GM06990 (cell line): ENCODE measurements around the gene PIGT.

ENCODE experiments used
- DNase-seq: peaks from one replicate; pipeline ENCODE4 v3.0.0-alpha.2; 2011; ENCODE audit not compliant: insufficient read length; ENCODE audit errors: extremely low read depth
- H3K27me3 ChIP-seq: replicated peaks from 2 replicates; pipeline ENCODE4 v1.6.0; 2011; ENCODE audit warnings: low read length; ENCODE audit not compliant: control insufficient read depth, insufficient read depth
- H3K36me3 ChIP-seq: 2 replicates; pipeline ENCODE4 v1.5.1; 2011; ENCODE audit warnings: low read length; ENCODE audit not compliant: control insufficient read depth, insufficient read depth
- H3K4me3 ChIP-seq: replicated peaks from 2 replicates; pipeline ENCODE4 v1.5.1; 2011; ENCODE audit warnings: low read depth, mild to moderate bottlenecking, control low read depth, low read length
- CTCF ChIP-seq: IDR thresholded peaks from 2 replicates; pipeline ENCODE4 v1.5.1; 2011; ENCODE audit warnings: low read length, control low read depth, mild to moderate bottlenecking, inconsistent platforms; ENCODE audit not compliant: insufficient read depth, poor library complexity, severe bottlenecking

PIGT gene

DNA sequence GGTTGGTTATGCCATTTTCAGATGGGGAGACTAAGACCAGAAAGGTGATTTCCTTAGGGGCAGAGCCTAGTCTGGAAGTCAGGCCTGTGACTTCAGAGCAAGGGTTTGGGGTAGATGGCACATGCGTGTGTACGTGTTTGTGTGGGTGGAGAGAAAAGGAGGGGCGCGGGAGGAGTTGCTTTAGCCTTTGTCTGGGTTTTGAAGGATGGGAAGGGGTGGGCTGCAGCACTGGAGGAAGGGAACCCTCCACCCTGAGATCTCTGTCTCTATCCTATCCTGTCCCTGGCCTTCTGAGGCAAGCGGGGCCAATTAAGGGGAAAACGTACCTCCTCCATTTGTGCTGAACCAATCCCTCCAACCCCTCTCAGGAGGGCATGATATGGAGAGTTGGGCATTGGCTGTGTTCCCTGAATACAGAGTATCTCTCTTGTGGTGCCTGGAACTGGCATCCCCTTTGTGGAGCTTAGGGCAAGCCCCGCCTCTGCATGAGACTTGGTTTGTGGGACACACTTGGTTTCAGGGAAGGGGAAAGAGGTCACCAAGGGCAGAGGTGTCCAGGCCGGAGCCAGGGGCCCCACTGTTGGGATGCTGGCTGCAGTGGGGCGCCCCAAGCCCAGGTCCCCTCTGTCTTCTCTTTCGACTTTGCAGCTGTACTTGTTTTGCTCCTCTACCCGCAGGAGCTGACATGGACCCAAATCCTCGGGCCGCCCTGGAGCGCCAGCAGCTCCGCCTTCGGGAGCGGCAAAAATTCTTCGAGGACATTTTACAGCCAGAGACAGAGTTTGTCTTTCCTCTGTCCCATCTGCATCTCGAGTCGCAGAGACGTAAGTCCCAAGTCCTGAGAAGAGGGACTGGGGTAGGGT lies 7.9 kb upstream of the PIGT start, which contains the start of gene DBNDD2:
Gene DBNDD2 (plus strand): TSS at position 507 of the 863 bp plus-strand sequence. CDS start 179 bp downstream, at position 686.
- no peak for TF ChIP-seq CTCF
- H3K27me3 ChIP-seq, result peaks cover 1% of the 10 kb centered on the region
- no peak for DNase-seq
- no peaks in the 10 kb centered on the region for H3K36me3 ChIP-seq
- H3K4me3 ChIP-seq, result no peak within 1 kb of the TSS

DNA sequence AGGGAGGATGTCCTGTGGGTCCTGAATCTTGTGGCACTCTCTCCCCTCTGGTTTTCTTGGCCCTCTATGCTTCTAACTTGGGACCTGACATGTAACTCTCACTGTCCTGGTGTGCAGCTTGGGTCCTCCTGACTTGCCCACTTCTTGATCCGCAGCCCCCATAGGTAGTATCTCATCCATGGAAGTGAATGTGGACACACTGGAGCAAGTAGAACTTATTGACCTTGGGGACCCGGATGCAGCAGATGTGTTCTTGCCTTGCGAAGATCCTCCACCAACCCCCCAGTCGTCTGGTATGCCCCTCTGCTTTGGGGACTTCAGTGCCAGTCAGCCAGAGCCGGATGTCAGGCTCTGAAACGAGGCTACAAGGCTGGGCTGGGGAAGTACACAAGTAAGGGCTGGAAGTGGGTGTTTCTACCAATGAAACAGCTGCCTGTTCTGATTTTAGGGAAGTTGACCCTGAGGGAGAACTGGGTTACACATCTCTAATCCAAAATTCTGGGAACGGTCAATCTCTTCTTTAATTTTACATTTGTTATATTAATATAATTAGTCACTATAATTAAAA lies 7.2 kb upstream of the PIGT start:
- H3K27me3 ChIP-seq, result peaks cover 1% of the 10 kb centered on the region
- no peak for TF ChIP-seq CTCF
- H3K4me3 ChIP-seq, result no peak overlapping the region
- no peaks in the 10 kb centered on the region for H3K36me3 ChIP-seq
- no peak for DNase-seq

GRCh38 chr20:45409521-45410272 lies 6.2 kb upstream of the PIGT start:
- TF ChIP-seq CTCF, result no peak
- Histone ChIP-seq H3K4me3 (no peak overlapping the region), H3K36me3 (no peaks in the 10 kb centered on the region), H3K27me3 (peaks cover 1% of the 10 kb centered on the region)
- DNase-seq, result no peak

DNA sequence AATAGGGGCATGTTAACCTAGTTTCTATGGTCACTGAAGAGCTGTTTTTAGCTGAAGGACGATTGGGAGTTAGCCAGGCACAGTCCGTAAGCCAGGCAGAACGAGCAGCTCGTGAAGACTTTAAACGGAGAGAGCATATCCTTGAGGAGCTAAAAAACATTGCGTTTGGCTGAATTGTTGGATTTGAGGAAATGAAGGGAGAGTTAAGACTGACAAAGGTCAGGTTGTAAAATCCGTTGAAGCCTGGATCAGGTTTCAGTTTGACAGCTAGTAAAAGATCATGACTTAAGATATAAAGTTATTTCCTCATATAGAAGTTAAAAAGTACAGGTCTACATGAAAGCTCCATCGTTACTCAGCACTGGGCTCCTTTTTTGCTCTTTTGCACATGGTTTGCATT lies 5.1 kb upstream of the PIGT start:
- Histone ChIP-seq H3K4me3 (no peak overlapping the region), H3K27me3 (no peaks in the 10 kb centered on the region; the same call in 1 of the 2 replicates), H3K36me3 (no peaks in the 10 kb centered on the region)
- TF ChIP-seq CTCF, result no peak
- DNase-seq, result no peak

DNA sequence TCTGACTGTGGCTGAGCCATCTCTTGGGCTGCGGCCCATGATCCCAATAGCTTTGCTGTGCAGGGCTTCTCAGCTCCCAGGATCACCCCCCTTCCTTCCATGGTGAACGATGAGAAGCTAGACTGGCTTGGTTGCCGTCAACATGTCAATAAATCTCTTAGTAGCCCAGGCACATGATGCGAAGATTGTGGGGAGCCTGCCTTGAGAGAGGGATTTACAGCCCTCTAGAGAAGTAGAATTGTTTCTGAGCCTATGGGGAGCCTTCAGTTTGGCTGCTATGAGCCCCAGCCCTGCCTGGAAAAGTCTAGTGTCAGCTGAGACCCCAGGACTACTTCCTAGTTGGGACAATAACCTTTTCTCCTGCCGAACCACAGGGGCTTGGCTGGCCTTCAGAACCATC lies 3.3 kb upstream of the PIGT start:
- no peaks in the 10 kb centered on the region for H3K36me3 ChIP-seq
- TF ChIP-seq CTCF, result no peak
- H3K4me3 ChIP-seq, result no peak overlapping the region
- H3K27me3 ChIP-seq, result no peaks in the 10 kb centered on the region; the same call in 1 of the 2 replicates
- DNase-seq, result no peak
